EH (cell line): ENCODE data around the gene UGT3A2.

Source experiments
- DNase-seq: peaks from one replicate; pipeline ENCODE4 v3.0.0-alpha.2; 2015; ENCODE audit warnings: low read depth

The UGT3A2 gene, protein sequence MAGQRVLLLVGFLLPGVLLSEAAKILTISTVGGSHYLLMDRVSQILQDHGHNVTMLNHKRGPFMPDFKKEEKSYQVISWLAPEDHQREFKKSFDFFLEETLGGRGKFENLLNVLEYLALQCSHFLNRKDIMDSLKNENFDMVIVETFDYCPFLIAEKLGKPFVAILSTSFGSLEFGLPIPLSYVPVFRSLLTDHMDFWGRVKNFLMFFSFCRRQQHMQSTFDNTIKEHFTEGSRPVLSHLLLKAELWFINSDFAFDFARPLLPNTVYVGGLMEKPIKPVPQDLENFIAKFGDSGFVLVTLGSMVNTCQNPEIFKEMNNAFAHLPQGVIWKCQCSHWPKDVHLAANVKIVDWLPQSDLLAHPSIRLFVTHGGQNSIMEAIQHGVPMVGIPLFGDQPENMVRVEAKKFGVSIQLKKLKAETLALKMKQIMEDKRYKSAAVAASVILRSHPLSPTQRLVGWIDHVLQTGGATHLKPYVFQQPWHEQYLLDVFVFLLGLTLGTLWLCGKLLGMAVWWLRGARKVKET

GRCh38 chr5:36066540-36067210 lies at the start of gene UGT3A2:
Gene UGT3A2, minus strand, starts transcription at chr5:36066882. Its CDS starts 93 bp downstream, at chr5:36066789.
- DNase-seq, result no peak

DNA sequence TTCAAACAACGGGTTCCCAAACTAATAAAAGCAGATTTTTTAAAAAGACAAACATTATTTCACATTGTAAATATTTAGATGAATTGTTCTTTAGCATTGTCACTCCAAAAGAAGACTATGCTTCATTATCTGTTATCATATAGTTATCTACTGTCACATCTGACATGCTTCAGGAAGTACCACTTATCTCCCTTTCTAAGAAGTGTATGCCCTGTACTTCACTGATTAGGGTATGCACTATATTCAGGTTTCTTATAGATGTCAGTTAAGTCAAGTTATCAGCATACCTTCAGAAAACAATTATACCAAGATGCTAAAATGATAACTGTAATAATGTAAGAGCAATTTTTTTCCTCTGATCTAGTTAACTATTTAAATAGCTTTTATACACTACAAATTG lies 44.6 kb upstream of the UGT3A2 start:
- DNase-seq, result no peak

- peak; percentile 28 for DNase-seq
Measured at GRCh38 chr5:36108758-36109460, 42.2 kb upstream of the UGT3A2 start.

DNA sequence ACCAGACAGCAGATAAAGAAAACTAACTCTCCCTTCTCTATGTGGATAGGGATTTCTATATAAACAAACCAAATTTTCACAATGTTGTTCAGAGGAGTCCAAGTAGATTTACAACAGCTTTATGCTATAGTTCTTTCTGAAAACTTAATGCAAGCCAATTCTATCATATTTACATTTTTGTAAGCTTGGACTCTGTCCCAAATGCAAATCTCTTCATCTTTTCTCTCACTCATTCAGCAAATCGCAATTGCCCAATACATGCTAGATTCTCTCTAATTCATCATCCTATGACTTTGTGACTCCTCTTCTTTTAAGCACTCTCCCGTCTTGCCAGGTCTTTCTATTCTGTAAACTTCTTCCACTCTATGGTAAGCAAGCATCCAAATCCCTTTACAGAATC lies 39.1 kb upstream of the UGT3A2 start:
- no peak for DNase-seq

- no peak for DNase-seq
Measured at GRCh38 chr5:36099748-36100147, 33.1 kb upstream of the UGT3A2 start.

DNA sequence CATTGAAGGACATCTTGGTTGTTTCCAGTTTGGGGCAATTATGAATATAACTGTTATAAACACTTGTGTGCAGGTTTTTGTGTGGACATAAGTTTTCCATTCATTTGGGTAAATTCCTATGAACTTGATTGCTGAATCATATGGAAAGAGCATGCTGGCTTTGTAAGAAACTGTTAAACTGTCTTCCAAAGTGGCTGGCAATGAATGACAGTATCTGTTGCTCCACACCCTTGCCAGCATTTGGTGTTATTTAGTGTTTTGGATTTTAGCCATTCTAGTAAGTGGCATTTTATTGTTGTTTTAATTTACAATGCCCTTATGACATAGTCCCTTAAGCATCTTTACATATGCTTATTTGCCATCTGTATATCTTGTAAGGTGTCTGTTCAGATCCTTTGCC lies 29.8 kb upstream of the UGT3A2 start:
- DNase-seq, result no peak

DNA sequence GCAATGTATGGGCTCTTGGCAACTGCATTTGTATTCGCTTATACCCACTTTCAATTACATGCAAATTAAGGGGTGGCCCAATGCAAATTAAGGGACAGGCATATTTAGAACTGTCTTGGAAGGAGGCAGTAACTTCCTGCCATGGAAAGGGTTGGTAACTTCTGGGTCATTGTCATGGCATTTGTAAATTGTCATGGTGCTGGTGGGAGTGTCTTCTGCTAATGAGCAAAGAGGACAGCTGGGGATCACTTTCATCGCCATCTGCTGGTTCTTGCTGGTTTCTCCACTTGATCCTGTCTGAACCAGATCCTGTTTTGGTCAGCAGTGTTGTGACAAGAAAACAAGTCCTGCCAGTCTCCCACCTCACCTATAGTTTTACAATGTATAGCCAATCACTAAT lies 23.3 kb upstream of the UGT3A2 start:
- DNase-seq, result peak; percentile 54

GRCh38 chr5:36079200-36079781 lies 12.6 kb upstream of the UGT3A2 start:
- DNase-seq, result peak; percentile 59

- no peak for DNase-seq
Measured at GRCh38 chr5:36078430-36078829, 11.7 kb upstream of the UGT3A2 start.

- no peak for DNase-seq
Measured at GRCh38 chr5:36073595-36074216, 7.0 kb upstream of the UGT3A2 start.

DNA sequence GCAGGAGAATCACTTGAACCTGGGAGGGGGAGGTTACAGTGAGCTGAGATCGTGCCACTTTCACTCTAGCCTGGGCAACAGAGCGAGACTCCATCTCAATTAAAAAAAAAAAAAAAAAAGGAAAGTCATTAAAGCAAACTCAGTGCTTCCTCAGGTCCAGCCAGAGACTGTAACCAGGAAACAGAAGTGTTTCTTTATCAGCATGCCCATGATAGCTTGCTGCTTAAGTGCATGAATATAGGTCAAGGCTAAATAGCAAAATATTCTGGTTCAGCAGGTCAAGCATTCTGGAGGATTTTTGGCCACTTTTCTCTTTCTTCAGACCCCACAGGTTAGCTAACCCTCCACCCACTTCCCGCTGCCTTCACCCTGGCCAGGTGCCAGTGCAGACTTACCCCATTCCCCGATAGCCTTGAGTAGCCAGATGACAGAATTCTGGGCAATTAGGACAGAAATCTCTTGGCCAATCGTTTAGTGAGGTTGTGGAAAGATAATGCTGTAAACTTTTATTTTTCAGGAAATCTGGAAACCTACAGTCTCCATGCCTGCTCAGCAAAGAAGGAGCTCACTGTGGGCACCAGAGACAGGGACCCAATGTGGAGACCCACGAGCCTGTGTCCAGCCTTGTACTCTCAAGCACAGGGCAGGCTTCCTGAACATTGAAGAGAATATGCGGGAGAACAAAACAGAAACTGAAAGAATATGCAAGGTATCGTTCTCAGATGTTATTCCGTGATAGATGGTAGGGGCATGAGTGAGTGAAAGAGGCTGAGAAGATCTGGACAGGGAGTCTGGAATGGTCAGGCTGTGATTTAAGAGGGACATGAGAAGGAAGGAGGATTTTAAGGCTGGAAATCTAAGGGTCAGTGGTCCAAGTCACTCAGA lies 4.2 kb upstream of the UGT3A2 start:
- DNase-seq, result no peak

DNA sequence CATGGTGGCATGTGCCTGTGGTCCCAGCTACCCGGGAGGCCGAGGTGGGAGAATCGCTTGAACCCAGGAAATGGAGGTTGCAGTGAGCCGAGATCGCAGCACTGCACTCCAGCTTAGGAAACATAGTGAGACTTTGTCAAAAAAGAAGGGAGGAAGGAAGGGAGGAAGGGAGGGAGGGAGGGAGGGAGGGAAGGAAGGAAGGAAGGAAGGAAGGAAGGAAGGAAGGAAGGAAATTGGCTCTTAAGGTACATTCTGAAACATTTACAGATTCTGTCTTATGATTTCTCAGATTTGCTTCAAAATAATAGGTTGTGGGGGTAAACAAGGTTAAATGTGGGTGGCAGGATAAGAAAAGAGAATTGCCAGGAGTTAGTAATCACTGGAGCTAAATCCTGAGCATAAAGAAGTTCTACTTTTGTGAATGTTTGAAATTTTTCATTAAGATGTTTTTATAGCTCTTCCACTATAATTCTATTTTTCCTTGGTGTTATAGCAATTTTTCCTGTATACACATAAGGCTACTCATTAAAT lies 2.1 kb upstream of the UGT3A2 start:
- no peak for DNase-seq

GRCh38 chr5:36066001-36066539 lies 612 bp downstream of the UGT3A2 start:
- no peak for DNase-seq

DNA sequence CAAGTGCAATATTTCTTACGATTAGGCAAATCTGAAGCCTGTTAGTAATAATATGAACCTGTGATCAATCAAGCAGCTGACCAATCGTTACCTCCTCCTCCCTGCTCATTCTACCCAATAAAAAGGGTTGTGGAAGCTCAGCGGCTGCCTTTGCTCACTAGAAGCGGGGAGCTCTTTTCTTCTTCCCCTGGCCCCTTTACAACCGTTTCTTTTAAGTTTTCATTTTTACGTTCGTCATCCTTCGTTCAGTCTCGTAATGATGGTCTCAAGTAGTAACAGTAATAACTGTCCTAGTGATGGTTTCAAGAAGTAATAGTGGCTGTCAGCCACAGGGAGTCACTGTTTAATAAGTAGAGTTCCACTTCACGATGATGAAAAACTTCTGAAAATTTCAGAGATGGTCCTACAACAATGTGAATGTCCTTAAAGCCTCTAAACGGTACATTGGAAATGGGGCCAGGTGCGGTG lies 6.2 kb downstream of the UGT3A2 start:
- DNase-seq, result peak; percentile 48

GRCh38 chr5:36059571-36060419 lies 6.9 kb downstream of the UGT3A2 start:
- peak; percentile 74 for DNase-seq

DNA sequence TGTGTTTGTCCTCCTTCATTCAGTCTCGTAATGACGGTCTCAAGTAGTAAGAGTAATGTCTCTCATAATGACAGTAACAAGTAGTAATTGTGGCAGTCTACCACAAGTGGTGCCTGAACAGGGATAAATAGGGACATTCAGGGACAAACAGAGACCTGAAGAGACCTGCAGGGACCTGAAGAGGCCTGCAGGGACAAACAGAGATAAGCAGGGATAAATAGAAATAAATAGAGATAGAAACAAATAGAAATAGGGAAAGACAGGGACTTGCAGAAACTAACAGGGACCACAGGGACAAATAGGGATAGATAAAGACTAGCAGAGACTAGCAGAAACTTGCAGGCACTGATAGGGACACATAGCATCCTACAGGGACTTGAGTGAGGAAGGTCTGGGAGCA lies 7.9 kb downstream of the UGT3A2 start:
- DNase-seq, result no peak

- peak; percentile 30 for DNase-seq
Measured at GRCh38 chr5:36057386-36057785, 9.3 kb downstream of the UGT3A2 start.

GRCh38 chr5:36056422-36056821 lies 10.3 kb downstream of the UGT3A2 start:
- DNase-seq, result no peak

DNA sequence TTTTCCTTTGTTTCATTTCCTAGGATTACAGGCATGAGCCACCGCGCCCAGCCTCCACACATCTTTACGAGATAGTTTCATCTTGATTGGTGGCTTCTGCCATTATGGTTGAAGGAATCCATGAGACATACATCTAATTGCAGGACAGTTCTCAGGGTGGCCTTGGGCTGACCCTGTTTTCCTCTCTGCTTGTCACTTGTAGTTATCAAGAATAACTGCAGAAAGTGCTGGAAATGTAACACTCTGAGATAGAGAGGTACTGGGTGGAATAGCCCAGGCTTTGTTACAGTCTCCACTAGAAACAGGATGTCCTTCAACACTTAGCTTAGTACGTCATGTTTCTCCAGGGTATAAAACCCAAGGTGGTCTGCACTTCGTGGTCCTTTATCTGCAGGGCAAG lies 10.7 kb downstream of the UGT3A2 start:
- no peak for DNase-seq
